Heart right ventricle (tissue), 16 donors: ENCODE data around the gene GAB2. TPM values are rescaled to one million over a fixed set of nuclear protein-coding genes. Genes with fewer than 3 reads are reported as not detected.
A peak's percentile ranks its signal among the peaks of the same experiment; 100 is the strongest.

Source experiments
- ATAC-seq, 8 donors: fragments of 200-7000 bp; cut with Tn5 transposase; one replicate each; pipeline ENCODE4 v1.9.1; 2020; ENCODE audit warnings: mild to moderate bottlenecking in 8 of 8, moderate library complexity in 8 of 8, moderate number of reproducible peaks in 1 of 8
- DNase-seq, 2 donors: peaks; one replicate each; pipeline ENCODE4 v3.0.0-alpha.2; 2020
- H3K27ac ChIP-seq, 10 donors: fragments of 200-600 bp; sonication (generic) in 2 of 10; one replicate each; pipeline versions ENCODE4 v1.5.0 to v1.8.0; 2020 to 2022; ENCODE audit warnings: mild to moderate bottlenecking in 3 of 10
- H3K27me3 ChIP-seq, 7 donors: fragments of 200-600 bp; one replicate each; pipeline ENCODE4 v1.8.0; 2021 to 2022; ENCODE audit warnings: mild to moderate bottlenecking in 2 of 7
- H3K36me3 ChIP-seq, 9 donors: fragments of 200-600 bp; sonication (generic) in 1 of 9; one replicate each; pipeline versions ENCODE4 v1.5.0 to v1.8.0; 2020 to 2022; ENCODE audit warnings: mild to moderate bottlenecking in 2 of 9
- H3K4me1 ChIP-seq, 9 donors: fragments of 200-600 bp; sonication (generic) in 1 of 9; one replicate each; pipeline versions ENCODE4 v1.5.0 to v1.8.0; 2020 to 2022; ENCODE audit warnings: mild to moderate bottlenecking in 4 of 9
- H3K4me3 ChIP-seq, 10 donors: fragments of 200-600 bp; sonication (generic) in 2 of 10; one replicate each; pipeline versions ENCODE4 v1.5.0 to v1.8.0; 2020 to 2022; ENCODE audit warnings: mild to moderate bottlenecking in 7 of 10, moderate library complexity in 2 of 10
- H3K9me3 ChIP-seq, 11 donors: fragments of 200-600 bp in 10 of 11; sonication (generic) in 2 of 11; one replicate each; pipeline versions ENCODE4 v1.5.0 to v1.8.0; 2013 to 2022; ENCODE audit warnings: mild to moderate bottlenecking in 2 of 11, control low read depth in 1 of 11, moderate library complexity in 1 of 11
- CTCF ChIP-seq, 9 donors: fragments of 200-600 bp; sonication (generic) in 2 of 9; IDR thresholded peaks; one replicate each; pipeline versions ENCODE4 v1.5.0 to v1.8.0; 2021 to 2022; ENCODE audit warnings: antibody characterized with exemption in 9 of 9, mild to moderate bottlenecking in 5 of 9, moderate library complexity in 1 of 9
- WGBS, 2 donors: extraction: QIAGEN DNeasy Blood & Tissue Kit; methylation state at CpG; one replicate each; pipeline ENCODE4 v1.1.7; 2013; ENCODE audit warnings: inconsistent platforms in 1 of 2; 5-methylcytosine and 5-hydroxymethylcytosine counted together
- intact Hi-C, 10 donors: fragments of 100-400 bp; cut with DNase I; formaldehyde crosslinking; loops; one replicate each; pipeline versions ENCODE4 v1.11.1 to v1.14.2; 2022
- polyA plus RNA-seq, 2 donors: library from polyadenylated mRNA; stranded (reverse); fragments of 200-250 nt; gene quantifications; one replicate each; pipeline ENCODE4 v1.2.3, GENCODE V29; 2013
- total RNA-seq, 10 donors: library from RNA; stranded (reverse); fragmentation: NEBNext Ultra II Directional in 3 of 10; extraction: Animal tissue kit (Norgen Biotek cat#: 25700) in 3 of 10; gene quantifications; one replicate each; pipeline versions ENCODE4 v1.2.1 to v1.2.4, GENCODE V29; 2021 to 2023
- donor health status: Arrhythmogenic right ventricular cardiomyopathy.
- donor health status: ischemic (EF 13 %, LVEDD 7.1; RV severe dilation, severe dysfunction).
- donor health status: healthy with polysubstance abuse.
- donor health status: DM: no; HTN: yes; CAD: no.
- donor health status: DM: no; HTN: no; CAD: no.
- donor health status: ischemic (EF 25% LVEDD 6.9; RV normal size, moderate dysfunction).
- donor health status: ischemic (EF 25% LVEDD 5.7; RV mildly dilated, moderate dysfunction).
- donor health status: healthy.
- donor health status: DM: yes; HTN: yes; CAD: no.
- donor health status: Ischemic cardiomyopathy.
- donor health status: ischemic (EF 35%, LVEDD 5.7; RV mildly dilated, moderate dysfunction).
- donor health status: nonischemic (EF 11% LVEDD 7.7; RV severe dilation, severe dysfunction).
- donor health status: DM: yes; HTN: yes; CAD: no.
- donor health status: PGD.
- donor health status: ischemic (EF 29% LVEDD 5.4; RV normal size, mild dysfunction).
- donor health status: nonischemic (EF 23%, LVEDD 6.1; RV moderate dilation, normal function).

Gene GAB2
- total and polyA plus RNA-seq, 12 donors: 5.0 to 44.6 (median 27.0) TPM

GRCh38 chr11:78194490-78194889 lies 223.1 kb downstream of the GAB2 start:
- H3K27me3 ChIP-seq: no peaks in the 10 kb centered on the region
- intact Hi-C loops: loop anchor here in 1 of 10 donors (5.0 kb wide), 1 partner anchor 117 kb away; the partner anchor contains the start of gene NDUFC2
- no peak for ATAC-seq
- peaks cover 0 to 38% (median 17%) of the 10 kb centered on the region in 9 donors for H3K4me1 ChIP-seq
- H3K4me3 ChIP-seq: no peak overlapping the region
- H3K9me3 ChIP-seq: no peaks in the 10 kb centered on the region
- no peak overlapping the region for H3K27ac ChIP-seq
- 95 to 98% methylated on average over 3 of the region's 3 CpGs for WGBS, 2 donors
- DNase-seq: no peak
- H3K36me3 ChIP-seq: peaks cover 0 to 29% (median 5%) of the 10 kb centered on the region in 9 donors
- no peak for TF ChIP-seq CTCF (IDR thresholded peaks at IDR 0.05)

DNA sequence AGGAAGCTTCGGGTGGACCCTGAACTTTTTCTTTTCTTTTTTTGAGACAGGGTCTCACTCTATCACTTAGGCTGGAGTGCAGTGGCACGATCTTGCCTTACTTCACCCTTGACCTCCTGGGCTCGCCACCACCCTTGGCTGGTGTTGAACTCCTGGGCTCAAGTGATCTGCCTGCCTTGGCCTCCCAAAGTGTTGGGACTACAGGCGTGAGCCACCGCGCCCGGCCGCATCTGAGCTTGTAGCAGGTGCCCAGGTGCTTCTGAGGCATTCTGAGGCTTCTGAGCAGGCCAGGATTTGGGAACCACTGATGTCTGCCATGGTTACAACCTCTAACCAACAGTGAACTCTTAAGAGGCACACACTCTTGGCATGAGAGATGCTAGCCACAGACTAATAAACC lies 223.8 kb downstream of the GAB2 start:
- no peak for TF ChIP-seq CTCF (IDR thresholded peaks at IDR 0.05)
- DNase-seq: no peak
- Histone ChIP-seq H3K27me3 (no peaks in the 10 kb centered on the region), H3K4me3 (no peak overlapping the region), H3K27ac (no peak overlapping the region), H3K4me1 (peaks cover 2 to 44% (median 23%) of the 10 kb centered on the region in 9 donors), H3K36me3 (peaks cover 0 to 22% (median 5%) of the 10 kb centered on the region in 9 donors), H3K9me3 (no peaks in the 10 kb centered on the region)
- intact Hi-C loops: loop anchor here in 1 of 10 donors (5.0 kb wide), 1 partner anchor 117 kb away; the partner anchor contains the start of gene NDUFC2
- ATAC-seq: no peak
- 96 to 97% methylated on average over 8 of the region's 8 CpGs for WGBS, 2 donors

DNA sequence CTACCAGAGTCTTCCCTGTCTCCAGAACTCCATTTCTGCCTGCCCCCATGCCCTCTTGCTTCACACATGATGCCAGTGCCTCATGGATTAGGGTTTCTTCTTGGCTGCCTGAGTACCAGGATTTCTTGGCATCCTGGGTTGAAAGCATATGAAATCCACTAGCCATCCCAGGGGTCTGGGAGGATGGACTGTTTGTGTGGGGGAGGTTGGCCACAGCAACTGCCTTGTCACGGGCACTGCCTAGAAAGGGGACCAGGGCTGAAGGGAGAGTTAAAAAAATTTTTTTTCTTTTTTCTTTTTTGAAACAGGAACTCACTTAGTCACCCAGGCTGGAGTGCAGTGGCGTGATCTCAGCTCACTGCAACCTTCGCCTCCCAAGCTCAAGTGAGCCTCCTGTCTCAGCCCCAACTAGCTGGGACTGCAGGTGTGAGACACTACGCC lies 224.7 kb downstream of the GAB2 start:
- no peak for TF ChIP-seq CTCF (IDR thresholded peaks at IDR 0.05)
- ATAC-seq: no peak
- Histone ChIP-seq H3K27ac (no peak overlapping the region), H3K36me3 (peaks cover 0 to 13% (median 5%) of the 10 kb centered on the region in 9 donors), H3K27me3 (no peaks in the 10 kb centered on the region), H3K4me3 (no peak overlapping the region), H3K4me1 (peaks cover 2 to 44% (median 23%) of the 10 kb centered on the region in 9 donors), H3K9me3 (no peaks in the 10 kb centered on the region)
- no peak for DNase-seq
- intact Hi-C loops: loop anchor here in 1 of 10 donors (5.0 kb wide), 1 partner anchor 116 kb away; the partner anchor contains the start of gene NDUFC2
- 88 to 92% methylated on average over 4 of the region's 4 CpGs for WGBS, 2 donors

- no peak for DNase-seq
- H3K27ac ChIP-seq: peak overlapping the region in 1 of 10 donors; percentile 21
Measured at GRCh38 chr11:78192223-78192719, 225.3 kb downstream of the GAB2 start.

More at GRCh38 chr11:78192223-78192719, 225.3 kb downstream of the GAB2 start:
- peaks cover 0 to 6% (median 0%) of the 10 kb centered on the region in 9 donors for H3K36me3 ChIP-seq
- no peak for TF ChIP-seq CTCF (IDR thresholded peaks at IDR 0.05)
- 66 to 68% methylated on average over 6 of the region's 6 CpGs for WGBS, 2 donors
- intact Hi-C loops: loop anchor here in 1 of 10 donors (5.0 kb wide), 1 partner anchor 115 kb away; the partner anchor contains the start of gene NDUFC2
- no peaks in the 10 kb centered on the region for H3K9me3 ChIP-seq
- no peak for ATAC-seq
- H3K4me3 ChIP-seq: no peak overlapping the region
- H3K27me3 ChIP-seq: no peaks in the 10 kb centered on the region
- H3K4me1 ChIP-seq: peaks cover 5 to 49% (median 29%) of the 10 kb centered on the region in 9 donors
